Hepatocyte (in vitro differentiated cells): ENCODE results near the gene YWHAG.

Source experiments
- EZH2 ChIP-seq: fragments of 200-600 bp; sonication (generic); IDR thresholded peaks from 2 replicates; pipeline ENCODE4 v1.6.1; 2016; ENCODE audit warnings: antibody characterized with exemption, mild to moderate bottlenecking, borderline replicate concordance
- EZH2phosphoT487 ChIP-seq: fragments of 200-600 bp; sonication (generic); IDR thresholded peaks from one replicate; pipeline ENCODE4 v1.6.1; 2018; ENCODE audit warnings: antibody characterized with exemption, mild to moderate bottlenecking, low read depth, moderate library complexity; ENCODE audit not compliant: unreplicated experiment, severe bottlenecking
- TF ChIP-seq, protein P1 (sequence below): fragments of 200-600 bp; sonication (generic); IDR thresholded peaks from 2 replicates; pipeline ENCODE4 v1.5.1; 2016; ENCODE audit warnings: antibody characterized with exemption, mild to moderate bottlenecking; ENCODE audit not compliant: poor library complexity

DNA sequence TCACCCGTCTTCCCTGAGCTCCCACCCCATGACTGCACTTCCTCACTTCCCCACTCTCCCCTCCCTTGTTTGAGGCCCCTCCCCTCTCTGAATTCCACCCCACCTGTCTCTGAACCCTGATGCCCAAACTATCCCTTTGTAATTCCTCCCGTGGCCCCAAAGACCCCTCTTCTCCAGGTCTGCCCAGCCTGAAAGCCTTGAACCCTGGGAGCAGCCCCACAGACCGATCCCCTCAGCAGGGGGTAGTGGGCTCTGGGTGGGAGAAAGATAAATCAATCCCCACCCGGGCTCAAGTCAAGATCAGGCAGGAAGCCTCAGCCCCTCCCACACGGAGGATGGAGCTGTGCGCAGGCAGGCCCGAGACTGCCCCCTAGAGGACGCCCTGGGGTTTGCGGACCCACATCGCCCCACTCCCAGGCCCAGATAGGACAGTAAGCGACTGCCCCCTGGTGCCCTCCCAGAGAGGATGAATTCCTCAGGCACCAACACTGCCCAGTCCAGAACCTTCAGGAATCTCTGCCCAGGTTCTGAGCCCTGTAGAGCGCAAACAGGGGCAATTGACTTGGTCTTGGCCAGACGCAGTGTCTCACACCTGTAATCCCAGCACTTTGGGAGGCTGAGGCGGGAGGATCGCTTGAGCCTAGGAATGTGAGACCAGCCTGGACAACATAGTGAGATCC lies 44.6 kb downstream of the YWHAG start:
- no peak for TF ChIP-seq EZH2phosphoT487
- TF ChIP-seq, protein P1, sequence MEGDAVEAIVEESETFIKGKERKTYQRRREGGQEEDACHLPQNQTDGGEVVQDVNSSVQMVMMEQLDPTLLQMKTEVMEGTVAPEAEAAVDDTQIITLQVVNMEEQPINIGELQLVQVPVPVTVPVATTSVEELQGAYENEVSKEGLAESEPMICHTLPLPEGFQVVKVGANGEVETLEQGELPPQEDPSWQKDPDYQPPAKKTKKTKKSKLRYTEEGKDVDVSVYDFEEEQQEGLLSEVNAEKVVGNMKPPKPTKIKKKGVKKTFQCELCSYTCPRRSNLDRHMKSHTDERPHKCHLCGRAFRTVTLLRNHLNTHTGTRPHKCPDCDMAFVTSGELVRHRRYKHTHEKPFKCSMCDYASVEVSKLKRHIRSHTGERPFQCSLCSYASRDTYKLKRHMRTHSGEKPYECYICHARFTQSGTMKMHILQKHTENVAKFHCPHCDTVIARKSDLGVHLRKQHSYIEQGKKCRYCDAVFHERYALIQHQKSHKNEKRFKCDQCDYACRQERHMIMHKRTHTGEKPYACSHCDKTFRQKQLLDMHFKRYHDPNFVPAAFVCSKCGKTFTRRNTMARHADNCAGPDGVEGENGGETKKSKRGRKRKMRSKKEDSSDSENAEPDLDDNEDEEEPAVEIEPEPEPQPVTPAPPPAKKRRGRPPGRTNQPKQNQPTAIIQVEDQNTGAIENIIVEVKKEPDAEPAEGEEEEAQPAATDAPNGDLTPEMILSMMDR = peak; percentile 100
- TF ChIP-seq EZH2 = no peak
